GM23248 (cell line): ENCODE data around the gene TRIM25. TPM values are rescaled to one million over a fixed set of nuclear protein-coding genes. Genes with fewer than 3 reads are reported as not detected.

Experiments used
- DNase-seq: peaks from one replicate; pipeline ENCODE4 v3.0.0-alpha.2; 2015
- H2AFZ ChIP-seq: fragments of 200-600 bp; sonication (generic); 2 replicates; pipeline ENCODE4 v1.6.1; 2016; ENCODE audit warnings: antibody characterized with exemption
- H3F3A ChIP-seq: fragments of 200-600 bp; sonication (generic); 2 replicates; pipeline ENCODE4 v1.6.1; 2016; ENCODE audit warnings: mild to moderate bottlenecking, antibody characterized with exemption, mixed run types; ENCODE audit not compliant: insufficient read depth
- H3K27ac ChIP-seq: fragments of 200-600 bp; sonication (generic); 2 replicates; pipeline ENCODE4 v1.5.1; 2016; ENCODE audit warnings: mild to moderate bottlenecking
- H3K27me3 ChIP-seq: fragments of 200-600 bp; sonication (generic); replicated peaks from 2 replicates; pipeline ENCODE4 v1.6.1; 2016; ENCODE audit warnings: mild to moderate bottlenecking; ENCODE audit not compliant: insufficient read depth
- H3K36me3 ChIP-seq: fragments of 200-600 bp; sonication (generic); 2 replicates; pipeline ENCODE4 v1.6.1; 2016; ENCODE audit warnings: low read depth, mild to moderate bottlenecking
- H3K4me1 ChIP-seq: fragments of 200-600 bp; sonication (generic); 2 replicates; pipeline ENCODE4 v1.6.1; 2016; ENCODE audit warnings: mild to moderate bottlenecking; ENCODE audit not compliant: insufficient read depth
- H3K4me2 ChIP-seq: fragments of 200-600 bp; sonication (generic); one replicate; pipeline ENCODE4 v1.6.1; 2016; ENCODE audit warnings: mild to moderate bottlenecking; ENCODE audit not compliant: unreplicated experiment
- H3K4me3 ChIP-seq: fragments of 200-600 bp; sonication (generic); 2 replicates; pipeline ENCODE4 v1.5.1; 2016; ENCODE audit warnings: mild to moderate bottlenecking
- H3K79me2 ChIP-seq: fragments of 200-600 bp; sonication (generic); 2 replicates; pipeline ENCODE4 v1.6.1; 2016; ENCODE audit warnings: mild to moderate bottlenecking; ENCODE audit not compliant: insufficient read depth
- H3K9ac ChIP-seq: fragments of 200-600 bp; sonication (generic); 2 replicates; pipeline ENCODE4 v1.6.1; 2016; ENCODE audit warnings: mild to moderate bottlenecking
- H3K9me2 ChIP-seq: fragments of 200-600 bp; sonication (generic); 2 replicates; pipeline ENCODE4 v1.6.1; 2016; ENCODE audit warnings: mixed run types, mild to moderate bottlenecking, moderate library complexity; ENCODE audit not compliant: insufficient read depth
- H3K9me3 ChIP-seq: fragments of 200-600 bp; sonication (generic); one replicate; pipeline ENCODE4 v1.6.1; 2017; ENCODE audit warnings: low read depth
- H4K20me1 ChIP-seq: fragments of 200-600 bp; sonication (generic); 2 replicates; pipeline ENCODE4 v1.6.0; 2016; ENCODE audit not compliant: insufficient read depth
- EZH2 ChIP-seq: fragments of 200-600 bp; sonication (generic); IDR thresholded peaks from 2 replicates; pipeline ENCODE4 v1.6.1; 2018; ENCODE audit warnings: antibody characterized with exemption, mild to moderate bottlenecking; ENCODE audit not compliant: insufficient read depth, poor library complexity, severe bottlenecking
- EZH2phosphoT487 ChIP-seq: fragments of 200-600 bp; sonication (generic); IDR thresholded peaks from 2 replicates; pipeline ENCODE4 v1.6.1; 2018; ENCODE audit warnings: antibody characterized with exemption, moderate library complexity, mild to moderate bottlenecking, low read depth; ENCODE audit not compliant: insufficient read depth
- WGBS, 2 experiments: methylation state at CpG; one replicate each; pipeline ENCODE4 v1.1.6; 2015 to 2017; ENCODE audit warnings: low lambda C conversion rate in 2 of 2, low coverage in 1 of 2; ENCODE audit errors: missing lambda C conversion rate in 2 of 2; 5-methylcytosine and 5-hydroxymethylcytosine counted together
- in situ Hi-C: fragments of 300-500 bp; cut with MboI; formaldehyde crosslinking; loops from 2 replicates; pipeline ENCODE4 v1.15.0; 2020
- polyA plus RNA-seq: library from polyadenylated mRNA; unstranded; fragments of >200 nt; fragmentation: Nextera tagmentation; extraction: Ambion mirVana; gene quantifications from 2 replicates; pipeline ENCODE4 v1.2.1, GENCODE V29; 2016
- total RNA-seq: library from RNA; depleted of rRNA; stranded (reverse); fragments of >200 nt; shearing (Covaris generic); gene quantifications from 2 replicates; pipeline ENCODE4 v1.2.3, GENCODE V29; 2014

TRIM25 gene
- total and polyA plus RNA-seq, 2 experiments from 2014 or later, result 22.2 to 27.3 TPM

GRCh38 chr17:56893503-56893902, 20.3 kb downstream of the TRIM25 start:
- TF ChIP-seq EZH2phosphoT487 (no peak), EZH2 (no peak)
- Histone ChIP-seq H3K4me2 (no peak overlapping the region), H3K9me2 (no peaks in the 10 kb centered on the region), H3K9ac (no peak overlapping the region), H3K9me3 (no peaks in the 10 kb centered on the region), H3K4me1 (no peaks in the 10 kb centered on the region), H2AFZ (no peak overlapping the region), H4K20me1 (no peaks in the 10 kb centered on the region), H3K4me3 (no peak overlapping the region), H3F3A (no peaks in the 10 kb centered on the region), H3K27me3 (no peaks in the 10 kb centered on the region), H3K36me3 (peaks cover 44% of the 10 kb centered on the region; the same call in 1 of the 2 replicates), H3K79me2 (no peaks in the 10 kb centered on the region), H3K27ac (no peak overlapping the region)
- no peak for DNase-seq
- in situ Hi-C loops, result no loop called here
- 74 to 75% methylated on average over 7 of the region's 7 CpGs for WGBS, 2 experiments

- no peaks in the 10 kb centered on the region for H3K27me3 ChIP-seq
- no peaks in the 10 kb centered on the region for H3K9me3 ChIP-seq
- peaks cover 44% of the 10 kb centered on the region; the same call in 1 of the 2 replicates for H3K36me3 ChIP-seq
- H3K4me1 ChIP-seq, result no peaks in the 10 kb centered on the region
- WGBS, 2 experiments, result 94 to 96% methylated on average over 1 of the region's 1 CpG
- in situ Hi-C loops, result no loop called here
- no peaks in the 10 kb centered on the region for H3F3A ChIP-seq
- TF ChIP-seq EZH2phosphoT487, result no peak
- TF ChIP-seq EZH2, result no peak
- no peaks in the 10 kb centered on the region for H4K20me1 ChIP-seq
- no peaks in the 10 kb centered on the region for H3K79me2 ChIP-seq
- H3K9me2 ChIP-seq, result no peaks in the 10 kb centered on the region
- no peak overlapping the region for H3K4me2 ChIP-seq
- H3K27ac ChIP-seq, result no peak overlapping the region
- no peak overlapping the region for H3K9ac ChIP-seq
- no peak for DNase-seq
- H3K4me3 ChIP-seq, result no peak overlapping the region
- no peak overlapping the region for H2AFZ ChIP-seq
Measured at GRCh38 chr17:56892333-56892732, 21.5 kb downstream of the TRIM25 start.

- Histone ChIP-seq H3K9me3 (no peaks in the 10 kb centered on the region), H3K27ac (no peak overlapping the region), H4K20me1 (no peaks in the 10 kb centered on the region), H2AFZ (no peak overlapping the region), H3K4me3 (no peak overlapping the region), H3K4me1 (no peaks in the 10 kb centered on the region), H3K4me2 (no peak overlapping the region), H3K36me3 (peaks cover 48% of the 10 kb centered on the region; the same call in 1 of the 2 replicates), H3K27me3 (no peaks in the 10 kb centered on the region), H3F3A (no peaks in the 10 kb centered on the region), H3K9me2 (no peaks in the 10 kb centered on the region), H3K79me2 (no peaks in the 10 kb centered on the region), H3K9ac (no peak overlapping the region)
- DNase-seq, result peak; percentile 39
- WGBS, 2 experiments, result 79 to 80% methylated on average over 16 of the region's 16 CpGs
- in situ Hi-C loops, result no loop called here
- TF ChIP-seq EZH2phosphoT487 (no peak), EZH2 (no peak)
Measured at GRCh38 chr17:56891751-56892150, 22.1 kb downstream of the TRIM25 start.

DNA sequence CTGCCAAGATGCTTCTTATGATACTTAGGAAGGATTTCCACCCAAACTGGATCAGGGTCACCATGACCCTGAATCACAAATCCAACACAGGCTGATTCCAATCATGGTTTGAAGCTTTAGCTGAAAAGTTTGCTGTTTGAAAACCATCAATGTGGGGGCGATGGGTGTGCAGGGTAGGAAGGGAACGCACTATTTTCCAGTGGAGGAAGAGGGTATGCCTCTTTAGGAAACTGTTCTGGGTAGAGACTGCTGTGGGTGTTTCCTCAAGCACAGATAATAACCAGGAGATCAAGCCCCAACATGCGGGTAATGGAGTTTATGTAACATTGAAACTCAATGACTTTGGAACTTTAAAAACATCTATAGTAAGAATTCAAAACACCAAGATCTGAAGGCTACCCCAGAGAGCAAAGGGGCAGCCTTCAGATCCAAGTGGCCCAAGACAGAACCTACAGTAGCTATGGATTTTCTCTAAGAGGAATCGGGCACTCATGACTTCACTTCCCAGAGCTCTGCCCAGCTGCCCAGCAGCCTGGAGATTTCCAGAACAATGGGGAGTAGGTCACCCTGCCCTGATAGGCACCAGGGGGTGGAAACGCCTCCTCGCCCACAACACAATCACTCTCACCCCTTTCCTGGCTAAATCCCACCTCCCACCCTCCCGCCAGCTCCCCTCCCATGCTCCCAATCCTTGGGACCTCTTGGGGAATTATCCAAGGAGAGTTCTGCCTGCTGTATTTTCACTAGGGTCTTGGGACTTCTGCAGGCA, 22.8 kb downstream of the TRIM25 start:
- TF ChIP-seq EZH2 (no peak), EZH2phosphoT487 (no peak)
- H3K4me3 ChIP-seq, result no peak overlapping the region
- no peak for DNase-seq
- H4K20me1 ChIP-seq, result no peaks in the 10 kb centered on the region
- H3F3A ChIP-seq, result no peaks in the 10 kb centered on the region
- no peak overlapping the region for H3K27ac ChIP-seq
- peaks cover 49% of the 10 kb centered on the region; the same call in 1 of the 2 replicates for H3K36me3 ChIP-seq
- H3K27me3 ChIP-seq, result no peaks in the 10 kb centered on the region
- no peaks in the 10 kb centered on the region for H3K4me1 ChIP-seq
- in situ Hi-C loops, result no loop called here
- 96 to 97% methylated on average over 4 to 7 of the region's 7 CpGs for WGBS, 2 experiments
- H3K9me2 ChIP-seq, result no peaks in the 10 kb centered on the region
- H2AFZ ChIP-seq, result no peak overlapping the region
- H3K79me2 ChIP-seq, result no peaks in the 10 kb centered on the region
- no peak overlapping the region for H3K9ac ChIP-seq
- no peak overlapping the region for H3K4me2 ChIP-seq
- H3K9me3 ChIP-seq, result no peaks in the 10 kb centered on the region
